ENCODE results near the gene DDX49. TPM values are rescaled to one million over a fixed set of nuclear protein-coding genes. Genes with fewer than 3 reads are reported as not detected.
A peak's percentile ranks its signal among the peaks of the same experiment; 100 is the strongest.

Gene DDX49
- total RNA-seq, 2 experiments from 2014 or later: 63.7 to 82.4 TPM

GRCh38 chr19:18908917-18909619 is 10.4 kb upstream of the DDX49 start:
- H3K27ac ChIP-seq (ENCODE audit: low read depth, low read length, poor library complexity, severe bottlenecking): no peak overlapping the region
- H2AFZ ChIP-seq (ENCODE audit: low read length): no peak overlapping the region
- TSS peak; percentile 52 for BruUV-seq (replicated peaks)
- H3K4me3 ChIP-seq (ENCODE audit: low read depth, low read length, poor library complexity, severe bottlenecking): no peak overlapping the region
- H3K4me2 ChIP-seq (ENCODE audit: low read length): no peak overlapping the region
- no peaks in the 10 kb centered on the region for H3K9me3 ChIP-seq (ENCODE audit: low read length)
- CTCF ChIA-PET (ENCODE audit: unreplicated experiment): no interaction called here
- no peaks in the 10 kb centered on the region for H3K79me2 ChIP-seq (ENCODE audit: insufficient read depth, low read depth, low read length)
- POLR2A ChIA-PET: no interaction called here
- H3K4me1 ChIP-seq (ENCODE audit: insufficient read depth, low read length, poor library complexity, severe bottlenecking): no peaks in the 10 kb centered on the region
- no peak for DNase-seq (ENCODE audit: low spot score)
- intact Hi-C loops (cut with micrococcal nuclease; ENCODE audit: unreplicated experiment): no loop called here
- H3K9me2 ChIP-seq (ENCODE audit: insufficient read depth, low read length): no peaks in the 10 kb centered on the region
- no peak for TF ChIP-seq EZH2phosphoT487 (IDR thresholded peaks at IDR 0.05; ENCODE audit: borderline replicate concordance, low read depth, low read length)
- TF ChIP-seq CTCF (conservative IDR thresholded peaks at IDR 0.05; ENCODE audit: low read length): no peak
- H3K36me3 ChIP-seq (ENCODE audit: insufficient read depth, low read length): peaks cover 56% of the 10 kb centered on the region
- H4K20me1 ChIP-seq (ENCODE audit: insufficient read depth, low read length): no peaks in the 10 kb centered on the region

GRCh38 chr19:18910010-18910409 is 9.5 kb upstream of the DDX49 start:
- no peaks in the 10 kb centered on the region for H3K79me2 ChIP-seq (ENCODE audit: insufficient read depth, low read depth, low read length)
- TF ChIP-seq CTCF (conservative IDR thresholded peaks at IDR 0.05; ENCODE audit: low read length): no peak
- TF ChIP-seq EZH2phosphoT487 (IDR thresholded peaks at IDR 0.05; ENCODE audit: borderline replicate concordance, low read depth, low read length): no peak
- BruUV-seq (replicated peaks): no TSS peak
- no peak overlapping the region for H2AFZ ChIP-seq (ENCODE audit: low read length)
- H4K20me1 ChIP-seq (ENCODE audit: insufficient read depth, low read length): no peaks in the 10 kb centered on the region
- ChIA-PET POLR2A (no interaction called here), CTCF (ENCODE audit: unreplicated experiment) (no interaction called here)
- peaks cover 60% of the 10 kb centered on the region for H3K36me3 ChIP-seq (ENCODE audit: insufficient read depth, low read length)
- H3K9me3 ChIP-seq (ENCODE audit: low read length): no peaks in the 10 kb centered on the region
- DNase-seq (ENCODE audit: low spot score): no peak
- no peak overlapping the region for H3K27ac ChIP-seq (ENCODE audit: low read depth, low read length, poor library complexity, severe bottlenecking)
- no peak overlapping the region for H3K4me3 ChIP-seq (ENCODE audit: low read depth, low read length, poor library complexity, severe bottlenecking)
- no peaks in the 10 kb centered on the region for H3K4me1 ChIP-seq (ENCODE audit: insufficient read depth, low read length, poor library complexity, severe bottlenecking)
- no peak overlapping the region for H3K4me2 ChIP-seq (ENCODE audit: low read length)
- H3K9me2 ChIP-seq (ENCODE audit: insufficient read depth, low read length): no peaks in the 10 kb centered on the region
- intact Hi-C loops (cut with micrococcal nuclease; ENCODE audit: unreplicated experiment): no loop called here

GRCh38 chr19:18910801-18911436 is 8.6 kb upstream of the DDX49 start:
- Histone ChIP-seq H3K4me1 (ENCODE audit: insufficient read depth, low read length, poor library complexity, severe bottlenecking) (no peaks in the 10 kb centered on the region), H3K4me2 (ENCODE audit: low read length) (no peak overlapping the region), H3K36me3 (ENCODE audit: insufficient read depth, low read length) (peaks cover 69% of the 10 kb centered on the region), H3K9me2 (ENCODE audit: insufficient read depth, low read length) (no peaks in the 10 kb centered on the region), H2AFZ (ENCODE audit: low read length) (no peak overlapping the region), H3K27ac (ENCODE audit: low read depth, low read length, poor library complexity, severe bottlenecking) (no peak overlapping the region), H3K9me3 (ENCODE audit: low read length) (no peaks in the 10 kb centered on the region), H4K20me1 (ENCODE audit: insufficient read depth, low read length) (no peaks in the 10 kb centered on the region), H3K79me2 (ENCODE audit: insufficient read depth, low read depth, low read length) (peaks cover 4% of the 10 kb centered on the region; the same call in 1 of the 2 replicates), H3K4me3 (ENCODE audit: low read depth, low read length, poor library complexity, severe bottlenecking) (no peak overlapping the region)
- no peak for DNase-seq (ENCODE audit: low spot score)
- TF ChIP-seq CTCF (conservative IDR thresholded peaks at IDR 0.05; ENCODE audit: low read length) (no peak), EZH2phosphoT487 (IDR thresholded peaks at IDR 0.05; ENCODE audit: borderline replicate concordance, low read depth, low read length) (no peak)
- CTCF ChIA-PET (ENCODE audit: unreplicated experiment): no interaction called here
- POLR2A ChIA-PET: interaction anchor here (0.7 kb wide), 1 partner anchor 10 kb away, joined by 3 read pairs; no protein-coding TSS in a partner anchor
- BruUV-seq (replicated peaks): no TSS peak
- intact Hi-C loops (cut with micrococcal nuclease; ENCODE audit: unreplicated experiment): no loop called here

Data from OCI-LY7 (cell line).